Tongue (tissue), 2 donors: Measurements from ENCODE around the gene NACA2. TPM values are rescaled to one million over a fixed set of nuclear protein-coding genes. Genes with fewer than 3 reads are reported as not detected.
"Not testable (repeated sequence)": the region's sequence is repeated elsewhere in the genome, so short reads cannot be mapped to it uniquely, and the experiment has no call there.

Experiments used
- DNase-seq: peaks from one replicate; pipeline ENCODE4 v3.0.0-alpha.2; 2015
- total RNA-seq: library from RNA; depleted of rRNA; stranded (reverse); fragments of >200 nt; gene quantifications from one replicate; pipeline ENCODE4 v1.2.3, GENCODE V29; 2014

The NACA2 gene
- total RNA-seq, 1 donor from 2014 or later: not detected

DNA sequence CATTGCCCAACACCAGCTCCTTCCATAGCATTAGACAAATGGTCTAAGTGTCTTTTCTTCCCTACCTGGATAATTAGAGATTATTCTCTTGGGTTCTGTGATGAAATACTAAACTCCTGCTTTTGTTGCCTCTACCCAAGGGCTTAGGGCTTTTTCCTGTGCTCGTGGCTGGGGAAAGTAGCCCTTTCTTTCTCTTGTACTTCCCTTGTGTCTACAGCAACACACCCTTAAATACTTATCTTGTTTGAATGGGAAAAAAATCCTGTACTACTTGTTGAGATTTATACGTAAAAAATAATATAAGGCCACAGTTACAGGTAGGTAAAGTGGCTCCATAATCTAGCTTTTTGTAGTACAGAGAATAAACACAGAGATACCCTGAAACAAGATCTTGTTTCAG lies 7.0 kb upstream of the NACA2 start:
- DNase-seq: no peak

GRCh38 chr17:61597607-61598006 lies 6.6 kb upstream of the NACA2 start:
- DNase-seq: no peak

DNA sequence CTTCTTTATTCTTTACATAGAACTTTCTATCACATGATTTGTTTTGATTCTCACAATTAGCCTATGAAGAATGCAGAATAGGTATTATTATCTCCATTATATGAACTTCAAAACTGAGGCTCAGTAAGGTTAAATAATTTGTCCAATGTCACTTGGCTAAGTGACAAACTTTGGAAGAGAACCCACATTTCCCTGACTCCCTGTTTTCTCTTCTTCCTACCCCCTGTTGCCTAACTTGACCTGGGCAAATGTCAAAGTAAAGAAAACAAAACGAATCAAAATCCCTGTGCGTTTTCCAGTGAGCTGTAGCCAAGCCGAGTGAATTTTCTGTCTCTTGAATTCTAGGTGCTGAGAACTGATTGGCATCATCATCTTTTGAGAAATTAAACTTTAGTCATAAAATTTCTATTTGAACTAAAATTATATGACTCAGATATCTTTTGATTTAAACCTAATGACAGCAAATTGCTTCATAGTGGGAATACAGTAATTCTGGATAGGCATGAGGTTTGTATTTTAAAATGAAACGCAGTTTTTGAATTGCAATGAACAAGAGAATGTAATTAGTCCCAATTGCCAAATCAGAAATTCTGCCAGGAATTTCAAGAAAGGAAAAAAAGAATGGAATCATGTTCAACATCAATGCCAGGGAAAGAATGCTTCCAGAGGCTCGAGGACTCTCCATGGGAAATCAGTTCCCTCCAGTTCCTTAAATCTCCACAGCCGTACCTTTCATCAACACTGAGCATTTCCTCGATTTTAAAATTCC lies 4.6 kb upstream of the NACA2 start:
- no peak for DNase-seq

- no peak for DNase-seq
Observed at GRCh38 chr17:61594294-61594825, 3.3 kb upstream of the NACA2 start.

- peak; percentile 60 for DNase-seq
Observed at GRCh38 chr17:61593426-61593825, 2.4 kb upstream of the NACA2 start.

DNA sequence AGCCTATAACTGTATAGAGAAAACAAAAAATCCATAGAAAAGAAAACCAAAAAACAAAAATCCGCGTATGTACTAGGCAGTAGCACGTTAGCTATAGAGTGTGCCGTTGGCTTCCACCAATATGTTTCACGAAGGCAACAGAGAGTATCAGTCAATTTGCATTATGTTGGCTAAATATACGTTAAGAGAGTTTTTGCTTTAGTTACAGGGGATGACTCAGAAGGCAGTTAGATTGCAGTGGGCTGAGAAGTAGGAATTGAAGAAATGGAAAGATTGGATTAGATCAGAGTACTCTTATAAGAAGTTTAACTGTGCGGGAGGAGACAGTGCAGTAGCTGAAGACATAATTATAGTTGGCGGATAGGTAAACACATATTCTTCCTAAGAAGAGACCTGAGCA lies 911 bp upstream of the NACA2 start:
- no peak for DNase-seq

DNA sequence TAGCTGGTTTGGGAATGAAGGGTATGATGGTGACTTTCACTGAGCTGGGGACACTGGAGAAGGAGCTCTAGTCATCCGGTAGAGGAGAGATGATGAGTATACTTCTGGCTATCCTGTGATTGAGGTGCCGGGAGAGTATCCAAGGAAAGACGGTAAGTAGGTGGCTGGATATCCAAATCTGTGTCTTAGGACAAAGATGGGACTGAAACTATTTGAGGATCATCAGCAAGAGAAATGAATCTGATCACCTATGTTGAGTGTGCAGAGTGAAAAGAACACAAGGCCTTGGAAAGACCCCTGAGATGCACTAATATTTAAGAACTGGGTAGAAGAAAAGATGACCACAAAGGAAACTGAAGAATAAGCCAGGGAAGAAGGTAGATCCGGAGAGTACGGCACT lies 1.0 kb downstream of the NACA2 start:
- no peak for DNase-seq

- no peak for DNase-seq
Observed at GRCh38 chr17:61587807-61588660, 3.0 kb downstream of the NACA2 start.

GRCh38 chr17:61587242-61587641 lies 3.8 kb downstream of the NACA2 start:
- DNase-seq: no peak

DNA sequence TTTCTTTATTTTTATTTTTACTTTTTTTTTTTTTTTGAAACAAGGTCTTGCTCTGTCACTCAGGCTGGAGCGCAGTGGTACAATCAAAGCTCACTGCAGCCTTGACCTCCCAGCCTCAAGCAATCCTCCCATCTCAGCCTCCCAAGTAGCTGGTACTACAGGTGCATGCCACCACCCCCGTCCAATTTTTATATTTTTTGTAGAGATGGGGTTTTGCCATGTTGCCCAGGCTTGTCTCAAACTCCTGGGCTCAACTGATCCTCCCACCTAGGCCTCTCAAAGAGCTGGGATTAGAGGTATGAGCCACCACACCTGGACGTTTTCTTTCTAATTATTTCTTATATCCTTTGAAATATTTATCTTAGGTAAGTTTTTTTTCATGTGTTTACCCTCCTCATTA lies 4.4 kb downstream of the NACA2 start:
- DNase-seq: not testable (repeated sequence)

GRCh38 chr17:61586031-61586566 lies 4.9 kb downstream of the NACA2 start:
- DNase-seq: no peak

DNA sequence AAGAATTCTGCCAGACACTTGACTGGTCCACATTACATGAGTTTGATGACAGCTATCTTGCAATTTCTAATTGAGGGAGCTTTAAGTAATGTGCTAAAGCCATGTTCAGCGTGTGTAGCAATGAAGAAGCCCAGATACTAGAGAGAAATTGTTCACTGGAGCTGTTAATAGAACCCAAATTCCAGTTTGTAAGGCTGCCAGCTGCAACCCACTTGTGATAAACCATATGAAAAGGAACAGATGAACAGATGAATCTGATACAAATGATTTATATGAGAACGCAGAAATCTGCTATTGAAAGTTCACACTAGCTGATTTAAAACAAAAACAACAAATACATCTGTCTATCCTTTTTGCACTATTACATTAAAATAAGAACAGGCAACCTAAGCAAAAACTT lies 6.2 kb downstream of the NACA2 start:
- no peak for DNase-seq

DNA sequence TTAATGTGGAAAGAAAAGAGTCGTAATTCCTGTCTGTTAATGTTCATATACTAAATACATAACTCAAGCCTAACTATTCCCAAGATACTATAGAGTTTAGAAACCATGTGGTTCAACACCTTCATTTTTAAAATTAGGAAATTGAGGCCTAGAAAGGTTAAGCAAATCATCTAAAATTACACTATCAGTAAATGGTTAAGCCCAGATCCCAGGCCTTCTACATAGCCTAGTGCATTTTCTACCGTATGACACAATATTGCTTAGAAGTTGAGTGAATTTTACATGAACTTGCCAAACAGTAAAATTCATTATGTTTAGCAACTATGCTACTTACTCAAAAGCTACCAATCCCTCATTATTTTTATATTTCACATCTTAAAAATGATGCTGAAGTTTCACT lies 6.8 kb downstream of the NACA2 start:
- no peak for DNase-seq

DNA sequence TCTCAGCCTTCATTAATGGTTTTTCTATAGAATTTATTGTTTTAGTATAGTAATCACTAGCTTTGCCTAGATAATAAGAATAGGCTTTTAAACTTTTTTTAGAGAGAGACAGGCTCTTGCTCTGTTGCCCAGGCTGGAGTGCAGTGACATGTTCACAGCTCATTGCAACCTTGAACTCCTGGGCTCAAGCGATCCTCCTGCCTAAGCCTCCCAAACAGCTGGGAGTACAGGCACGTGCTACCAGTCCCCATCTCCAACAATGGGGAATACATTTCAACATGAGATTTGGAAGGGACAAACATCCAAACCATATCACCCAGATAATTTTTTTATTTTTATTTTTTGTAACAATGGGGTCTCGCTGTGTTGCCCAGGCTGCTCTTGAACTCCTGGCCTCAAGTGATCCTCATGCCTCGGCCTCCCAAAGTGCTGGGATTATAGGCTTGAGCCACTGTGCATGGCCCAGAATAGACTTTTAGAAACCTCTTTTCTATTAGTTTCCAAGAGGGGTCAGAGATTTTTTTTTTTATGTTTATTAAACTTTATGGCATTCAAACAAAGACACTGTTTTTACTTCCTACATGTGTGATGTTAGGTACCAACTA lies 7.3 kb downstream of the NACA2 start:
- no peak for DNase-seq

DNA sequence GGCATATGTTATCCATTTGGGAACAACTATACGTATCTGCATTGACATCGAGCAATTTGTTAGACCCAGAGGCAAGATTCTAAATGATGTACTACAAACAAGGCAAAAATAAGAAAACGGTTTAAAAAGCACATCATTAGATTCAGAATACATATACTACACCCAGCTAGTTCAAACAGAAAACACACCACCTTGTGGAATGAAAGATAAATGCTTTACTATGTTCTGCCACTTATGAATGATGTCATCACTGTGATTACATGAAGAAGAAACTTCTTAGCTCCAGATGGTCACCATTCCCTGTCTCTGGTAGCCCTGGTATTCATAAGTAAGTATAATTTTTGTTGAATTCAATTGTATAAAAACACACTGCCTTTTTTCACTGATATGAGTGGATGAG lies 7.8 kb downstream of the NACA2 start:
- peak; percentile 52 for DNase-seq

DNA sequence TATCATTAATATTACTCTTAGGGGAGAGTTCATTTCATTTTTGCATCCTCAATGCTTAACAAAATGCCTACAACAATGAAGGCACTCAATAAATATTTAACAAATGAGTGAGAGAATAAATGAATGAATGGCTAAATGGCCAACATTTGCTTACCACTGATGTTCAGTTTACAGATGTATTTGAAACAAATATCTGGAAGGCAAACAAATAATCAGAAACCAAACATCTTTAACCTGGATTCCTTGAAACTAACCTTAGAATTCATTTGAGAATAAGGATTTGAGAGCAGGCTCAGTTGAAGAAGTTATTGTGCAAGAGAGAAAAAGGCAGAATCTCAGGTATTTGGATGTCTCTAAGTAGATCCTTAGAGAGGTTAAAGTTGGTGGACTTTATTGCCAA lies 8.4 kb downstream of the NACA2 start:
- DNase-seq: no peak

DNA sequence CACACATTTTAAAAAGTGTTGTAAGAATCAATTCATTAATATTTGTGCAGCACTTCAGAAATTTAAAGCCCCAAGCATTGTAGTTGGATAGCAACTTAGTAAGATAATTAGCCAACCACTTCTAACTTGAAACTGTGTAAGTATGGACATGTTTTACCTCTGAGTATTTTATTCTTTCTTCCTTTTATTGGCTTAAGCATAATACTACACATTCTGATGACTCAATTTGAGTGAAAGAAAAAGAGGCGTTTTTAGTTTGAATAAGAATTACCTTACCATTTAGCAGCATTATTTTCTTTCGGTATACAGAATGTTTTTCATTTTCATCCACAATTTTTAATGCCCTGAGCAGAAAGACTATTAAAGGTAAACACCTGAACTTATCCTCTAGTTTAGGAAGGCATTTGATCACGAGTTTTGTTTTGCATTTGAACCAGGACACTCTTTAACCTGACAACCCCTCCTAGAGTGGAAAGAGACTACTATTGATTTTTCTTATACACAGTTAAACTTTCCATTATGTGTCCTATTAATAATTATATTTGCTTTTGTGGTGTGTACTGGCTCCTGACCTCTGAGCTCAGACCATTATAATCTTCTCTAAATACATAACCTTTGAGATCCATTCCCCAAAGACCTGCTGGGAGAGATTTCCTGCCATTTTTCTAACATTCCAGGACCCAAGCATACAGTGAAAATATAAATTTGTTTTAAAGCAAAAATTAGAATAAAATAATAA lies 9.2 kb downstream of the NACA2 start:
- DNase-seq: peak; percentile 29

GRCh38 chr17:61580502-61580901 lies 10.5 kb downstream of the NACA2 start:
- peak; percentile 21 for DNase-seq

DNA sequence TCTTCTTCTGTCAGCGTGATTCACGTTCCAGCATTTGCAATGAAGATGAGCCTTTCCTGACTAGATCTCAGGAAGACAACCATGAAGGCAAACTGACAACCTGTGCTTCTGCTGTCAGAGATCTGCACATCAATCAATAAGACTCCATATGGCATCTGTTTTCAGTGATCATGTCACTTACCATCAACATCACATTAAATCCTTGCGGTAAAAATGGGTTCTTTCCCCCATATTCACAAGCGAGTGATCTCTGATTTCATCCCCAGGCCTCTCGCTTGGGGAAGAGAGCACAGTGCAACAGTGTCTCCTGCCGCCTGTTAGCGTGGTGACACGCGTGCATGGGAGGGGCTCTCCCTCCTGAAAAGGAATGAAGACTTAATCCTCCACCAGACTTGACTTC lies 11.1 kb downstream of the NACA2 start:
- DNase-seq: peak; percentile 69

DNA sequence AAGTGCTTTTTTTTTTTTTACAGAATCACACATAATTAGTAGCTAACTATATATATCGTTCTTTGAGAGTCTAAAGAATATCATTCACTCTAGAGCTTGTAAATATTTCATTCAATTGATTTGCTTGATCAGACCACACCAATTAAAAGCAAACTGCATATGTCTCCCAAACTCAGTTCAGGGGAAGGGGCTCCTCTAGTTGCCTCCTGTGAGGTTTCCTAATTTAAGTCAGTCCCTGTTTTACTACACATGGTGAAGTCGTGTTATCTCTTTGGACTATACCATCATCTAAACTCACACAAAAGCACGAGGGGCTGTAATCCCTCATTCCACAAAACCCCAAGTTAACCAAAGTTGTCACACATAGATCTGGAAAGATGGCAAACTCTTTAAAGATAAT lies 11.7 kb downstream of the NACA2 start:
- DNase-seq: no peak

- no peak for DNase-seq
Observed at GRCh38 chr17:61578645-61579044, 12.4 kb downstream of the NACA2 start.

DNA sequence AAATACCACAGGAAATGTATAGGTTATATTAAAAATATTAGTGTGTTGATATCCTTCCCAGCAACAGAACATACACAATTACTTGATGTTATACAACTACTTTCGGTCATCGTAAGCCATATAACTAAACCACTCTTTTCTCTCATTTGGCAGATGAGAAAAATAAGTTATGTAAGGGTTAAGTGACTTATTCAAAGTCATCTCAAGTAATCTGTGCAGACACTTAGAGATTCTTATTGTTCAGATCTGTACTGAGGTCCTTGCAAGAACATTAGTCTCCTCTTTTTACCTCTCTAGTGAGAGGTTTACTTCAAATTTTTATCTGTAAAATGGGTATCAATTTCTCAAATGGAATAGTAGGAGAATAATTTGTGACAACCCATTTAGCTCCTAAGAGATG lies 15.0 kb downstream of the NACA2 start:
- DNase-seq: no peak
